Panc1 (cell line): ENCODE measurements around the gene ATG2B. TPM values are rescaled to one million over a fixed set of nuclear protein-coding genes. Genes with fewer than 3 reads are reported as not detected.

ENCODE experiments used
- ATAC-seq: fragments of 200-7000 bp; cut with Tn5 transposase; 2 replicates; pipeline ENCODE4 v1.9.1; 2020; ENCODE audit warnings: mild to moderate bottlenecking, moderate library complexity
- BruUV-seq: library from RNA; stranded (reverse); fragments of 400-500 nt; replicated peaks from 2 replicates; lab custom pipeline; 2021; lab: Mats Ljungman, UMichigan
- CTCF ChIA-PET: fragments of 300-600 bp; sonication (Branson Sonifier 250); formaldehyde crosslinking; loops from one replicate; lab custom pipeline; 2022; ENCODE audit warnings: antibody characterized with exemption; lab: Charles Lee
- POLR2A ChIA-PET: fragments of 300-600 bp; sonication (Branson Sonifier 250); formaldehyde crosslinking; loops from one replicate; lab custom pipeline; 2022; ENCODE audit warnings: antibody characterized with exemption; lab: Charles Lee
- DNase-seq: peaks from one replicate; pipeline ENCODE4 v3.0.0-alpha.2; 2010; ENCODE audit warnings: low read depth, low spot score
- H3K27ac ChIP-seq: 2 replicates; pipeline ENCODE4 v1.5.1; 2011; ENCODE audit warnings: mild to moderate bottlenecking, low read length, inconsistent platforms
- H3K27me3 ChIP-seq: fragments of 200-500 bp; sonication (Bioruptor generic); 2 replicates; pipeline ENCODE4 v1.6.0; 2014; ENCODE audit warnings: low read length, inconsistent platforms; ENCODE audit not compliant: control insufficient read depth, insufficient read depth
- H3K36me3 ChIP-seq: fragments of 200-500 bp; sonication (Bioruptor generic); 2 replicates; pipeline ENCODE4 v1.5.1; 2014; ENCODE audit warnings: inconsistent platforms, mild to moderate bottlenecking, low read length, moderate library complexity; ENCODE audit not compliant: control insufficient read depth, insufficient read depth
- H3K4me1 ChIP-seq: 2 replicates; pipeline ENCODE4 v1.5.1; 2011; ENCODE audit warnings: inconsistent platforms, mild to moderate bottlenecking, low read length, moderate library complexity; ENCODE audit not compliant: control insufficient read depth, insufficient read depth
- H3K4me3 ChIP-seq, 2 experiments: 2 replicates each; pipeline ENCODE4 v1.5.1; 2011 to 2012; ENCODE audit warnings: low read depth in 2 of 2, low read length in 2 of 2, mild to moderate bottlenecking in 2 of 2, inconsistent platforms in 1 of 2, moderate library complexity in 1 of 2
- H3K9me3 ChIP-seq: fragments of 200-500 bp; sonication (Bioruptor generic); 2 replicates; pipeline ENCODE4 v1.5.1; 2014; ENCODE audit warnings: low read depth, mild to moderate bottlenecking, inconsistent platforms, low read length, moderate library complexity; ENCODE audit not compliant: control insufficient read depth, insufficient read depth
- POLR2AphosphoS5 ChIP-seq: IDR thresholded peaks from 2 replicates; pipeline ENCODE4 v1.6.1; 2012; ENCODE audit warnings: mild to moderate bottlenecking, low read depth, low read length, moderate library complexity
- SIN3A ChIP-seq: IDR thresholded peaks from 2 replicates; pipeline ENCODE4 v1.6.1; 2012; ENCODE audit warnings: low read depth, mild to moderate bottlenecking, low read length, moderate library complexity, borderline replicate concordance; ENCODE audit not compliant: insufficient read depth
- TCF7L2 ChIP-seq: IDR thresholded peaks from 2 replicates; pipeline ENCODE4 v1.6.1; 2011; ENCODE audit warnings: mild to moderate bottlenecking, low read depth, low read length, inconsistent platforms
- in situ Hi-C: cut with HindIII; loops from 2 replicates; pipeline ENCODE4 v1.10.0; 2016; ENCODE audit warnings: low sequenced_read_pairs, low pct_unique_long_range_greater_than_20kb
- intact Hi-C: fragments of 100-400 bp; cut with micrococcal nuclease; formaldehyde crosslinking; loops from one replicate; pipeline ENCODE4 v1.10.0; 2022; ENCODE audit not compliant: unreplicated experiment
- total RNA-seq: library from RNA; stranded (reverse); gene quantifications from one replicate; pipeline ENCODE4 v1.2.1, GENCODE V29; 2021; ENCODE audit not compliant: unreplicated experiment
- TF ChIP-seq, protein P1 (sequence below), 2 experiments: IDR thresholded peaks; 2 replicates each; pipeline ENCODE4 v1.6.1; 2011 to 2012; ENCODE audit warnings: low read depth in 2 of 2, control low read depth in 1 of 2, low read length in 1 of 2, mild to moderate bottlenecking in 1 of 2, moderate library complexity in 1 of 2; ENCODE audit not compliant: insufficient read depth in 1 of 2
- TF ChIP-seq, protein P2 (sequence below): fragments of 450-650 bp; IDR thresholded peaks from 2 replicates; pipeline ENCODE4 v1.5.1; 2017; ENCODE audit warnings: mild to moderate bottlenecking

ATG2B gene
- total RNA-seq, 1 experiment from 2014 or later = 2.6 TPM

DNA sequence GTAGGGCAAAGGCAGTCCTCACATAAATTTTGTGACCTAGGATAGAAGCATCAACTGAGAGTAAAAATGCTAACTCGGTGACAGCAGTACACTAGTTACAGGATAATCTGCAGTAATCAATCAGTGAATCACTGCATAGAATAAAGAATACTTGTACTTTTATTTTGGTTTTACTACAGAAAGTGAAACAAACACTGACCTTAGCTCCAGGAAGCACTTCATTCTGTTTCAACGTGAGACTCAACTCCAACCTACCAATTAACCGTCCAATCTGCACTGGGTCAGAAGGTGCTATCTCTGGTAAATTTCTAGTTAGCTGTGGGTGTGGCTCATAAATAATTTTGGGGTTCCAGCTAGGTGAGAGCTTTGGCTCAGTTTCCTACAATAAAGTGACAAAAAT, 21.8 kb downstream of the ATG2B start:
- no TSS peak for BruUV-seq
- no peaks in the 10 kb centered on the region for H3K4me1 ChIP-seq
- no peaks in the 10 kb centered on the region for H3K36me3 ChIP-seq
- in situ Hi-C loops (no loop called here), intact Hi-C loops (no loop called here)
- H3K27me3 ChIP-seq = no peaks in the 10 kb centered on the region
- CTCF ChIA-PET = no interaction called here
- ATAC-seq (no peak), DNase-seq (no peak)
- POLR2A ChIA-PET = no interaction called here
- H3K4me3 ChIP-seq = no peak overlapping the region
- H3K9me3 ChIP-seq = no peaks in the 10 kb centered on the region
- TF ChIP-seq, protein P1, sequence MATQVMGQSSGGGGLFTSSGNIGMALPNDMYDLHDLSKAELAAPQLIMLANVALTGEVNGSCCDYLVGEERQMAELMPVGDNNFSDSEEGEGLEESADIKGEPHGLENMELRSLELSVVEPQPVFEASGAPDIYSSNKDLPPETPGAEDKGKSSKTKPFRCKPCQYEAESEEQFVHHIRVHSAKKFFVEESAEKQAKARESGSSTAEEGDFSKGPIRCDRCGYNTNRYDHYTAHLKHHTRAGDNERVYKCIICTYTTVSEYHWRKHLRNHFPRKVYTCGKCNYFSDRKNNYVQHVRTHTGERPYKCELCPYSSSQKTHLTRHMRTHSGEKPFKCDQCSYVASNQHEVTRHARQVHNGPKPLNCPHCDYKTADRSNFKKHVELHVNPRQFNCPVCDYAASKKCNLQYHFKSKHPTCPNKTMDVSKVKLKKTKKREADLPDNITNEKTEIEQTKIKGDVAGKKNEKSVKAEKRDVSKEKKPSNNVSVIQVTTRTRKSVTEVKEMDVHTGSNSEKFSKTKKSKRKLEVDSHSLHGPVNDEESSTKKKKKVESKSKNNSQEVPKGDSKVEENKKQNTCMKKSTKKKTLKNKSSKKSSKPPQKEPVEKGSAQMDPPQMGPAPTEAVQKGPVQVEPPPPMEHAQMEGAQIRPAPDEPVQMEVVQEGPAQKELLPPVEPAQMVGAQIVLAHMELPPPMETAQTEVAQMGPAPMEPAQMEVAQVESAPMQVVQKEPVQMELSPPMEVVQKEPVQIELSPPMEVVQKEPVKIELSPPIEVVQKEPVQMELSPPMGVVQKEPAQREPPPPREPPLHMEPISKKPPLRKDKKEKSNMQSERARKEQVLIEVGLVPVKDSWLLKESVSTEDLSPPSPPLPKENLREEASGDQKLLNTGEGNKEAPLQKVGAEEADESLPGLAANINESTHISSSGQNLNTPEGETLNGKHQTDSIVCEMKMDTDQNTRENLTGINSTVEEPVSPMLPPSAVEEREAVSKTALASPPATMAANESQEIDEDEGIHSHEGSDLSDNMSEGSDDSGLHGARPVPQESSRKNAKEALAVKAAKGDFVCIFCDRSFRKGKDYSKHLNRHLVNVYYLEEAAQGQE (IDR thresholded peaks at IDR 0.05; ENCODE audit: insufficient read depth in 1 of 2, low read depth in 2 of 2, low read length in 1 of 2) = no peak
- no peak for TF ChIP-seq TCF7L2
- TF ChIP-seq POLR2AphosphoS5 = no peak
- no peak for TF ChIP-seq SIN3A
- TF ChIP-seq, protein P2, sequence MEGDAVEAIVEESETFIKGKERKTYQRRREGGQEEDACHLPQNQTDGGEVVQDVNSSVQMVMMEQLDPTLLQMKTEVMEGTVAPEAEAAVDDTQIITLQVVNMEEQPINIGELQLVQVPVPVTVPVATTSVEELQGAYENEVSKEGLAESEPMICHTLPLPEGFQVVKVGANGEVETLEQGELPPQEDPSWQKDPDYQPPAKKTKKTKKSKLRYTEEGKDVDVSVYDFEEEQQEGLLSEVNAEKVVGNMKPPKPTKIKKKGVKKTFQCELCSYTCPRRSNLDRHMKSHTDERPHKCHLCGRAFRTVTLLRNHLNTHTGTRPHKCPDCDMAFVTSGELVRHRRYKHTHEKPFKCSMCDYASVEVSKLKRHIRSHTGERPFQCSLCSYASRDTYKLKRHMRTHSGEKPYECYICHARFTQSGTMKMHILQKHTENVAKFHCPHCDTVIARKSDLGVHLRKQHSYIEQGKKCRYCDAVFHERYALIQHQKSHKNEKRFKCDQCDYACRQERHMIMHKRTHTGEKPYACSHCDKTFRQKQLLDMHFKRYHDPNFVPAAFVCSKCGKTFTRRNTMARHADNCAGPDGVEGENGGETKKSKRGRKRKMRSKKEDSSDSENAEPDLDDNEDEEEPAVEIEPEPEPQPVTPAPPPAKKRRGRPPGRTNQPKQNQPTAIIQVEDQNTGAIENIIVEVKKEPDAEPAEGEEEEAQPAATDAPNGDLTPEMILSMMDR = no peak
- no peak overlapping the region for H3K27ac ChIP-seq

DNA sequence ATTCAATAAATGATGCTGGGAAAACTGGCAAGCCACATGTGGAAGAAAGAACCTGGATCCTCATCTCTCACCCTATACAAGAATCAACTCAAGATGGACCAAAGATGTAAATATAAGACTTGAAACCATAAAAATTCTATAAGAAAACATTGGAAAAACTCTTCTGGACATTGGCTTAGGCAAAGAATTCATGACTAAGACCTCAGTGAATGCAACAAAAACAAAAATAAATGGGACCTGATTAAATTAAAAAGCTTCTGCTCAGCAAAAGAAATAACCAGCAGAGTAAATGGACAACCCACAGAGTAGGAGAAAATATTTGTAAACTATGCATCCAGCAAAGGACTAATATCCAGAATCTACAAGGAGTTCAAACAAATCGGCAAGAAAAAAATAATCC, 24.6 kb downstream of the ATG2B start:
- no peak overlapping the region for H3K4me3 ChIP-seq
- H3K9me3 ChIP-seq = no peaks in the 10 kb centered on the region
- ATAC-seq = no peak
- intact Hi-C loops (no loop called here), in situ Hi-C loops (no loop called here)
- CTCF ChIA-PET = no interaction called here
- no peak overlapping the region for H3K27ac ChIP-seq
- no peaks in the 10 kb centered on the region for H3K4me1 ChIP-seq
- TF ChIP-seq, protein P2 = no peak
- TF ChIP-seq POLR2AphosphoS5 = no peak
- TF ChIP-seq, protein P1 (IDR thresholded peaks at IDR 0.05; ENCODE audit: insufficient read depth in 1 of 2, low read depth in 2 of 2, low read length in 1 of 2) = no peak
- no peak for TF ChIP-seq SIN3A
- TF ChIP-seq TCF7L2 = no peak
- no peaks in the 10 kb centered on the region for H3K27me3 ChIP-seq
- BruUV-seq = no TSS peak
- POLR2A ChIA-PET = no interaction called here
- H3K36me3 ChIP-seq = no peaks in the 10 kb centered on the region
- DNase-seq = no peak
